Effector memory CD4-positive, alpha-beta T cell (primary cell): ENCODE measurements around the gene LYG2.
"Not testable (repeated sequence)": the region's sequence is repeated elsewhere in the genome, so short reads cannot be mapped to it uniquely, and the experiment has no call there.

ENCODE experiments used
- DNase-seq, 3 donors: peaks; one replicate each; pipeline ENCODE4 v3.0.0-alpha.2; 2020
- H3K27ac ChIP-seq: 2 replicates; pipeline ENCODE4 v1.7.0; 2013; ENCODE audit warnings: mild to moderate bottlenecking, low read length, moderate library complexity; ENCODE audit not compliant: insufficient read depth, poor library complexity, severe bottlenecking
- H3K27me3 ChIP-seq: replicated peaks from 2 replicates; pipeline ENCODE4 v1.7.0; 2013; ENCODE audit warnings: mild to moderate bottlenecking, low read length; ENCODE audit not compliant: insufficient read depth, control insufficient read depth, poor library complexity, severe bottlenecking
- H3K36me3 ChIP-seq: 2 replicates; pipeline ENCODE4 v1.7.0; 2013; ENCODE audit warnings: mild to moderate bottlenecking, low read length, moderate library complexity; ENCODE audit not compliant: control insufficient read depth, insufficient read depth
- H3K4me1 ChIP-seq: 2 replicates; pipeline ENCODE4 v1.7.0; 2013; ENCODE audit warnings: low read length, mild to moderate bottlenecking; ENCODE audit not compliant: control insufficient read depth, insufficient read depth, poor library complexity, severe bottlenecking
- H3K4me3 ChIP-seq: 2 replicates; pipeline ENCODE4 v1.7.0; 2013; ENCODE audit warnings: low read length, low read depth, mild to moderate bottlenecking; ENCODE audit not compliant: insufficient read depth, poor library complexity, severe bottlenecking
- H3K9me3 ChIP-seq: 2 replicates; pipeline ENCODE4 v1.7.0; 2013; ENCODE audit warnings: mild to moderate bottlenecking, low read length, moderate library complexity; ENCODE audit not compliant: control insufficient read depth

LYG2 gene

DNA sequence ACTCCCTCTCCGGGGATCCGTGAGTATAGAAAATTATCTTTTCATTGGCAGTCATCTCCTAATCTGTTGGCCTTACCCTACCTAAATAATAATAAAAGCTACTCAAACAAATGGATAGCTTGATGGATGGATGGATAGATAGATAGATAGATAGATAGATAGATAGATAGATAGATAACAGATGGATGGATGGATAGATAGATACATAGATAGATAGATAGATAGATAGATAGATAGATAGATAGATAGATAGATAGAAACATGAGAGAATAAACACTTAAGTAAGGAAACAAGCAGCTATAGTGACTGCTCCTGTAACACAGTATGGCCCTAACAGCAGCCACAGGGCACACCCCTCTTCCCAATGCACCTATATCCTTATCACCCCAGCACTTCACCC lies 39.4 kb downstream of the LYG2 start:
- no peak for DNase-seq
- H3K4me1 ChIP-seq = no peaks in the 10 kb centered on the region
- H3K27ac ChIP-seq = no peak overlapping the region
- no peaks in the 10 kb centered on the region for H3K9me3 ChIP-seq
- no peaks in the 10 kb centered on the region for H3K27me3 ChIP-seq
- H3K4me3 ChIP-seq = no peak overlapping the region
- H3K36me3 ChIP-seq = no peaks in the 10 kb centered on the region

- no peak for DNase-seq
- H3K4me1 ChIP-seq = no peaks in the 10 kb centered on the region
- H3K27ac ChIP-seq = no peak overlapping the region
- no peaks in the 10 kb centered on the region for H3K27me3 ChIP-seq
- H3K9me3 ChIP-seq = no peaks in the 10 kb centered on the region
- H3K4me3 ChIP-seq = no peak overlapping the region
- no peaks in the 10 kb centered on the region for H3K36me3 ChIP-seq
These were observed 50.0 kb downstream of the LYG2 start for GRCh38 chr2:99205491-99205890.

DNA sequence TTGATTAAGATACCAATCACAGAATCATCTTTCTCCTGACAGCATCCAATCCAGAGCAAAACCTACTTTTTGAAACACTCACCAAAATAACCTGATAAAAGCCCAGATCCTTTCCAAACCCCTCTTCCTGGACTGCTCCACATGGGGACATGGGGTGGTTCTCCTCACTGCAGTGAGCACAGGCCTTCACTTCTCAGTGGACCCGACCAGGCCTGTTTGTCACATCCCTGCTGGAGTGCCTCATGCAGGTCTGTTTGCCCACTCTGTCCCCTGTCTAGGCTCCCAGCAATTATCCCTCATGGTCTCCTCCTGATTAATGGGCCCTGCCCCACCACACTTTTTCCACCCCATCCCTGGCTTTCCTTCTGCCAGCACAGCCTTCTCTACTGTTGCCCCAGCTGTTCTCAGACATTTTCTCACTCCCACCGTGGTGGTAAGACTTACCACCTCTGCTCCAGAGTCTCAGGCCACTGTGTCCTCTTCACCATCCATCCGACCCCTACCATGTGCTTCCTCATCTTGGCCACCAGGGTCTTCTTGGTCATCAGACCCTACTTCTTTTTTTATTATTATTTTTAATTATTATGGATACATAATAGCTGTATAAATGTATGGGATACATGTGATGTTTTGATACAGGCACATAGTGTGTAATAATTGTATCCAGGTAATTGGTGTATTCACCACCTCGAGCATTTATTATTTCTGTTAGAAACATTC lies 53.3 kb downstream of the LYG2 start:
- Histone ChIP-seq H3K27me3 (no peaks in the 10 kb centered on the region), H3K9me3 (no peaks in the 10 kb centered on the region), H3K4me3 (no peak overlapping the region), H3K36me3 (peaks cover 14% of the 10 kb centered on the region), H3K27ac (no peak overlapping the region), H3K4me1 (no peaks in the 10 kb centered on the region)
- no peak for DNase-seq

DNA sequence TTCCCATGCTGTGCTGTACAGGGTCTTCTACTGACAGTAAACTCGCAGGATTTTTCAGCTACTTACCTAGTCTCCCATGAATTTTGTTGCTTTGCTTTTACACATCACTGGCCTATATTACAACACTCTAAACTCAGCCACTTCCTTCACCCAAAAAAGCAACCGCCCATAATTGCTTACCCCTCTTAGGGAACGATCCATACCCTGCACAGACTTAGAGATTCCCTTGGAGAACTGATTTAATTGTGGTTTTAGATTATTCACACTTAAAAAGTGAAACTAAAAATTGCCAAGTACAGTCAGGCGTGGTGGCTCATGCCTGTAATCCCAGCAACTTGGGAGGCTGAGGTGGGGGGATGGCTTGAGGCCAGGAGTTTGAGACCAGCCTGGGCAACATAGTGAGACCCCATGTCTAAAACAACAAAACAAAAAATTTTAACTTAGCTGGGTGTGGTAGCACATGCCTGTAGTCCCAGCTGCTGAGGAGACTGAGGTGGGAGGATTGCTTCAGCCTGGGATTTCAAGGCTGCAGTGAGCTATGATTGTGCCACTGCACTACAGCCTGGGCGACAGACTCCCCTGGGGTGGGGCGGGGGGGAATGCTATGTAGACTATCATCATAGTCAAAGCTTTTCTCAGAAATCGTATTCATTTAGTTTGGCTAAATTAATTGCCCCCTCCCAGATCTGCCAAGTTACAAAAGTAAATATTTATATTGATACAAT lies 55.2 kb downstream of the LYG2 start:
- H3K27me3 ChIP-seq = no peaks in the 10 kb centered on the region
- H3K9me3 ChIP-seq = no peaks in the 10 kb centered on the region
- H3K27ac ChIP-seq = no peak overlapping the region
- DNase-seq = no peak
- peaks cover 31% of the 10 kb centered on the region for H3K36me3 ChIP-seq
- H3K4me3 ChIP-seq = no peak overlapping the region
- no peaks in the 10 kb centered on the region for H3K4me1 ChIP-seq

- H3K27me3 ChIP-seq = no peaks in the 10 kb centered on the region
- no peaks in the 10 kb centered on the region for H3K9me3 ChIP-seq
- no peak overlapping the region for H3K27ac ChIP-seq
- DNase-seq = no peak
- H3K4me1 ChIP-seq = no peaks in the 10 kb centered on the region
- peaks cover 32% of the 10 kb centered on the region for H3K36me3 ChIP-seq
- no peak overlapping the region for H3K4me3 ChIP-seq
These were observed 57.2 kb downstream of the LYG2 start for GRCh38 chr2:99198103-99198841.

DNA sequence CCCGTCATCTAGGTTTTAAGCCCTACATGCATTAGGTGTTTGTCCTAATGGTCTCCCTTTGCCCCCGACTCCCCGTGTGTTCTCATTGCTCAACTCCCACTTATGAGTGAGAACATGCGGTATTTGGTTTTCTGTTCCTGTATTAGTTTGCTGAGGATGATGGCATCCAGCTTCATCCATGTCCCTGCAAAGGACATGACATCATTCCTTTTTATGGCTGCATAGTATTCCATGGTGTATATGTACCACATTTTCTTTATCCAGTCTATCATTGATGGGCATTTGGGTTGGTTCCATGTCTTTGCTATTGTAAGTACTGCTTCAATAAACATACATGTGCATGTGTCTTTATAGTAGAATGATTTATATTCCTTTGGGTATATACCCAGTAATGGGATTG lies 63.1 kb downstream of the LYG2 start:
- not testable (repeated sequence) for H3K27me3 ChIP-seq, H3K9me3 ChIP-seq
- peaks cover 38% of the 10 kb centered on the region for H3K36me3 ChIP-seq

More for the DNA sequence above, 63.1 kb downstream of the LYG2 start:
- H3K27ac ChIP-seq, DNase-seq, H3K4me3 ChIP-seq, H3K4me1 ChIP-seq: not testable (repeated sequence)
